Measurements from ENCODE around the gene IWS1.

IWS1 gene

GRCh38 chr2:127504552-127505430 is 21.5 kb downstream of the IWS1 start:
- DNase-seq (ENCODE audit: low read depth in 2 of 2, low spot score in 1 of 2) = no peak

- DNase-seq (ENCODE audit: low read depth in 2 of 2, low spot score in 1 of 2) = no peak
Measured at GRCh38 chr2:127503491-127503890, 22.8 kb downstream of the IWS1 start.

GRCh38 chr2:127498386-127498785 is 27.9 kb downstream of the IWS1 start:
- DNase-seq (ENCODE audit: low read depth in 2 of 2, low spot score in 1 of 2) = no peak

- DNase-seq (ENCODE audit: low read depth in 2 of 2, low spot score in 1 of 2) = no peak
Measured at GRCh38 chr2:127490283-127490682, 36.0 kb downstream of the IWS1 start.

- no peak for DNase-seq (ENCODE audit: low read depth in 2 of 2, low spot score in 1 of 2)
Measured at GRCh38 chr2:127486247-127487058, 39.8 kb downstream of the IWS1 start.

- no peak for DNase-seq (ENCODE audit: low read depth in 2 of 2, low spot score in 1 of 2)
Measured at GRCh38 chr2:127485694-127486071, 40.6 kb downstream of the IWS1 start.

- DNase-seq (ENCODE audit: low read depth in 2 of 2, low spot score in 1 of 2) = no peak
Measured at GRCh38 chr2:127485051-127485693, 41.1 kb downstream of the IWS1 start.

- DNase-seq (ENCODE audit: low read depth in 2 of 2, low spot score in 1 of 2) = no peak
Measured at GRCh38 chr2:127482031-127482430, 44.3 kb downstream of the IWS1 start.

- DNase-seq (ENCODE audit: low read depth in 2 of 2, low spot score in 1 of 2) = no peak
Measured at GRCh38 chr2:127479866-127480743, 46.2 kb downstream of the IWS1 start.

GRCh38 chr2:127479219-127479825 is 47.0 kb downstream of the IWS1 start:
- no peak for DNase-seq (ENCODE audit: low read depth in 2 of 2, low spot score in 1 of 2)

GRCh38 chr2:127475788-127476187 is 50.5 kb downstream of the IWS1 start:
- no peak for DNase-seq (ENCODE audit: low read depth in 2 of 2, low spot score in 1 of 2)

GRCh38 chr2:127472268-127472667 is 54.0 kb downstream of the IWS1 start:
- DNase-seq (ENCODE audit: low read depth in 2 of 2, low spot score in 1 of 2) = no peak

GRCh38 chr2:127471286-127471988 is 54.9 kb downstream of the IWS1 start:
- DNase-seq (ENCODE audit: low read depth in 2 of 2, low spot score in 1 of 2) = no peak

- DNase-seq (ENCODE audit: low read depth in 2 of 2, low spot score in 1 of 2) = no peak
Measured at GRCh38 chr2:127469974-127470373, 56.3 kb downstream of the IWS1 start.

- DNase-seq (ENCODE audit: low read depth in 2 of 2, low spot score in 1 of 2) = no peak
Measured at GRCh38 chr2:127469051-127469450, 57.2 kb downstream of the IWS1 start.

GRCh38 chr2:127465258-127465657 is 61.0 kb downstream of the IWS1 start:
- no peak for DNase-seq (ENCODE audit: low read depth in 2 of 2, low spot score in 1 of 2)

- no peak for DNase-seq (ENCODE audit: low read depth in 2 of 2, low spot score in 1 of 2)
Measured at GRCh38 chr2:127464470-127465257, 61.6 kb downstream of the IWS1 start.

- no peak for DNase-seq (ENCODE audit: low read depth in 2 of 2, low spot score in 1 of 2)
Measured at GRCh38 chr2:127463155-127463991, 62.9 kb downstream of the IWS1 start.

Measured in stimulated activated CD8-positive, alpha-beta memory T cell treated with anti-CD3 and anti-CD28 coated beads, Interleukin-4, amount 100 ng/mL, for 1 hour (primary cell).